ENCODE data around the gene ANKK1. TPM values are rescaled to one million over a fixed set of nuclear protein-coding genes. Genes with fewer than 3 reads are reported as not detected.

Gene ANKK1
- total RNA-seq, 3 donors from 2014 or later (not counting 1 experiment from before 2014, with no cell fraction given): 0.40 to 0.93 (median 0.73) TPM

GRCh38 chr11:113394919-113395318 is 7.3 kb downstream of the ANKK1 start:
- no peak for ATAC-seq
- H3K27ac ChIP-seq (ENCODE audit: low read length): no peak overlapping the region
- no peak overlapping the region for H3K4me3 ChIP-seq (ENCODE audit: low read length)
- 93% methylated on average over 11 of the region's 11 CpGs for whole genome bisulfite sequencing (ENCODE audit: insufficient coverage)
- no peaks in the 10 kb centered on the region for H3K4me1 ChIP-seq (ENCODE audit: control insufficient read depth, insufficient read depth, low read length)
- no peaks in the 10 kb centered on the region for H3K4me1 Mint-ChIP-seq
- no peak for DNase-seq
- H3K36me3 ChIP-seq (ENCODE audit: control insufficient read depth, insufficient read depth, low read length): no peaks in the 10 kb centered on the region
- TF ChIP-seq, protein P1, sequence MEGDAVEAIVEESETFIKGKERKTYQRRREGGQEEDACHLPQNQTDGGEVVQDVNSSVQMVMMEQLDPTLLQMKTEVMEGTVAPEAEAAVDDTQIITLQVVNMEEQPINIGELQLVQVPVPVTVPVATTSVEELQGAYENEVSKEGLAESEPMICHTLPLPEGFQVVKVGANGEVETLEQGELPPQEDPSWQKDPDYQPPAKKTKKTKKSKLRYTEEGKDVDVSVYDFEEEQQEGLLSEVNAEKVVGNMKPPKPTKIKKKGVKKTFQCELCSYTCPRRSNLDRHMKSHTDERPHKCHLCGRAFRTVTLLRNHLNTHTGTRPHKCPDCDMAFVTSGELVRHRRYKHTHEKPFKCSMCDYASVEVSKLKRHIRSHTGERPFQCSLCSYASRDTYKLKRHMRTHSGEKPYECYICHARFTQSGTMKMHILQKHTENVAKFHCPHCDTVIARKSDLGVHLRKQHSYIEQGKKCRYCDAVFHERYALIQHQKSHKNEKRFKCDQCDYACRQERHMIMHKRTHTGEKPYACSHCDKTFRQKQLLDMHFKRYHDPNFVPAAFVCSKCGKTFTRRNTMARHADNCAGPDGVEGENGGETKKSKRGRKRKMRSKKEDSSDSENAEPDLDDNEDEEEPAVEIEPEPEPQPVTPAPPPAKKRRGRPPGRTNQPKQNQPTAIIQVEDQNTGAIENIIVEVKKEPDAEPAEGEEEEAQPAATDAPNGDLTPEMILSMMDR (IDR thresholded peaks at IDR 0.05): no peak
- H3K36me3 Mint-ChIP-seq: no peaks in the 10 kb centered on the region
- H3K27me3 ChIP-seq (ENCODE audit: control insufficient read depth, insufficient read depth, low read length): no peaks in the 10 kb centered on the region
- intact Hi-C loops (cut with micrococcal nuclease): no loop called here
- H3K27me3 Mint-ChIP-seq (ENCODE audit: low read depth in 2 of 2): no peaks in the 10 kb centered on the region
- no peak overlapping the region for H3K27ac Mint-ChIP-seq
- no peaks in the 10 kb centered on the region for H3K9me3 Mint-ChIP-seq
- no peak overlapping the region for H3K4me3 Mint-ChIP-seq
- no peaks in the 10 kb centered on the region for H3K9me3 ChIP-seq (ENCODE audit: control insufficient read depth, insufficient read depth, low read length)

GRCh38 chr11:113395782-113396336 is 8.3 kb downstream of the ANKK1 start:
- intact Hi-C loops (cut with micrococcal nuclease): no loop called here
- DNase-seq: no peak
- no peaks in the 10 kb centered on the region for H3K4me1 ChIP-seq (ENCODE audit: control insufficient read depth, insufficient read depth, low read length)
- TF ChIP-seq, protein P1 (IDR thresholded peaks at IDR 0.05): no peak
- no peak for ATAC-seq
- H3K27me3 Mint-ChIP-seq (ENCODE audit: low read depth in 2 of 2): no peaks in the 10 kb centered on the region
- no peaks in the 10 kb centered on the region for H3K27me3 ChIP-seq (ENCODE audit: control insufficient read depth, insufficient read depth, low read length)
- H3K36me3 ChIP-seq (ENCODE audit: control insufficient read depth, insufficient read depth, low read length): no peaks in the 10 kb centered on the region
- no peaks in the 10 kb centered on the region for H3K9me3 ChIP-seq (ENCODE audit: control insufficient read depth, insufficient read depth, low read length)
- 92% methylated on average over 8 of the region's 9 CpGs for WGBS (ENCODE audit: insufficient coverage)
- no peak overlapping the region for H3K27ac ChIP-seq (ENCODE audit: low read length)
- H3K4me1 Mint-ChIP-seq: no peaks in the 10 kb centered on the region
- no peak overlapping the region for H3K4me3 ChIP-seq (ENCODE audit: low read length)
- no peaks in the 10 kb centered on the region for H3K9me3 Mint-ChIP-seq
- H3K4me3 Mint-ChIP-seq: no peak overlapping the region
- H3K36me3 Mint-ChIP-seq: no peaks in the 10 kb centered on the region
- no peak overlapping the region for H3K27ac Mint-ChIP-seq

DNA sequence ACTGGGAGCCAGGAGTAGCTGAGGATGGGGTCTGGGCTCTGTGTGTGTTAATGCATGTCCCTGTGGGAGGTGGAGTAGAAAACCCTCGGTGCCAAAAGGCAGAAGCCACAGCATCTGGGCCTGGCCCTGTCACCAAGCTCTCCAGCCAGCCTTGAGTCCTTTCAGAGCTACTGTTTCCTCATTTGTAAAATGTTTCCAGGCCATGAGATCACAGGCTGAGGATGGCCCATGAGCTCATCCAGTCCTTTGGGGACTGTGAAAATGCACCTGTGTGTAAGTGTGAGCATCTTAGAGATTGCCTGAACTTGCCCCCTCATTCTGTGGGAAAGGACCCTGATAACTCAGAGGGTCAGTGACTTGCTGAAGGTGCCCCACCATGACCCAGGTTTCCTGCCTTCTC is 9.1 kb downstream of the ANKK1 start:
- Histone ChIP-seq H3K9me3 (ENCODE audit: control insufficient read depth, insufficient read depth, low read length) (no peaks in the 10 kb centered on the region), H3K27me3 (ENCODE audit: control insufficient read depth, insufficient read depth, low read length) (no peaks in the 10 kb centered on the region), H3K36me3 (ENCODE audit: control insufficient read depth, insufficient read depth, low read length) (no peaks in the 10 kb centered on the region), H3K4me1 (ENCODE audit: control insufficient read depth, insufficient read depth, low read length) (no peaks in the 10 kb centered on the region), H3K27ac (ENCODE audit: low read length) (no peak overlapping the region), H3K4me3 (ENCODE audit: low read length) (no peak overlapping the region)
- ATAC-seq (no peak), DNase-seq (no peak)
- TF ChIP-seq, protein P1 (IDR thresholded peaks at IDR 0.05): no peak
- Mint-ChIP-seq H3K4me3 (no peak overlapping the region), H3K4me1 (no peaks in the 10 kb centered on the region), H3K9me3 (no peaks in the 10 kb centered on the region), H3K27me3 (ENCODE audit: low read depth in 2 of 2) (no peaks in the 10 kb centered on the region), H3K36me3 (no peaks in the 10 kb centered on the region), H3K27ac (no peak overlapping the region)
- WGBS (ENCODE audit: insufficient coverage): 69% methylated on average over 1 of the region's 1 CpG
- intact Hi-C loops (cut with micrococcal nuclease): no loop called here

DNA sequence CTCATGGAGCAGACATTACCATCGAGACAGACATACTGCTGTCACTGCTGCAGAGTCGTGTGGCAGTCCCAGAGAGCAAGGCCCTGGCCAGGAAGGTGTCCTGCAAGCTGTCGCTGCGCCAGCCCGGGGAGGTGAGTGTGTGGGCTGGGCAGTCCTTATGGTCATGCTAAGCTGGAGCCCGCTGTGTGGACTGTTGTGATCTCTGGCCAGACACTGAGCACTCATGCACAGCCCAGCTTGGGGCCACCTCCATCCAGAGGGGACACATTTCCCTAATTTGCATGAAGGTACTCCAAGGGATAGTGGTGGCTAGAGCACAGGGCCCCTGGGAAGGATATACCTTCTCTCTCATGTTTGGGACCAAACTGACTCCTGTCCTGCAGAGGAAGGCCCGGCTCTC is 9.6 kb downstream of the ANKK1 start:
- no peaks in the 10 kb centered on the region for H3K4me1 Mint-ChIP-seq
- 94% methylated on average over 7 of the region's 7 CpGs for WGBS (ENCODE audit: insufficient coverage)
- no peaks in the 10 kb centered on the region for H3K27me3 Mint-ChIP-seq (ENCODE audit: low read depth in 2 of 2)

More for the DNA sequence above, 9.6 kb downstream of the ANKK1 start:
- Mint-ChIP-seq H3K4me3 (no peak overlapping the region), H3K9me3 (no peaks in the 10 kb centered on the region), H3K36me3 (no peaks in the 10 kb centered on the region), H3K27ac (no peak overlapping the region)
- DNase-seq (no peak), ATAC-seq (no peak)
- TF ChIP-seq, protein P1 (IDR thresholded peaks at IDR 0.05): no peak
- no peak overlapping the region for H3K27ac ChIP-seq (ENCODE audit: low read length)
- intact Hi-C loops (cut with micrococcal nuclease): no loop called here
- no peaks in the 10 kb centered on the region for H3K9me3 ChIP-seq (ENCODE audit: control insufficient read depth, insufficient read depth, low read length)
- H3K27me3 ChIP-seq (ENCODE audit: control insufficient read depth, insufficient read depth, low read length): no peaks in the 10 kb centered on the region
- H3K4me3 ChIP-seq (ENCODE audit: low read length): no peak overlapping the region
- no peaks in the 10 kb centered on the region for H3K36me3 ChIP-seq (ENCODE audit: control insufficient read depth, insufficient read depth, low read length)
- H3K4me1 ChIP-seq (ENCODE audit: control insufficient read depth, insufficient read depth, low read length): no peaks in the 10 kb centered on the region
